ENCODE measurements around the gene PWWP2A.

DNA sequence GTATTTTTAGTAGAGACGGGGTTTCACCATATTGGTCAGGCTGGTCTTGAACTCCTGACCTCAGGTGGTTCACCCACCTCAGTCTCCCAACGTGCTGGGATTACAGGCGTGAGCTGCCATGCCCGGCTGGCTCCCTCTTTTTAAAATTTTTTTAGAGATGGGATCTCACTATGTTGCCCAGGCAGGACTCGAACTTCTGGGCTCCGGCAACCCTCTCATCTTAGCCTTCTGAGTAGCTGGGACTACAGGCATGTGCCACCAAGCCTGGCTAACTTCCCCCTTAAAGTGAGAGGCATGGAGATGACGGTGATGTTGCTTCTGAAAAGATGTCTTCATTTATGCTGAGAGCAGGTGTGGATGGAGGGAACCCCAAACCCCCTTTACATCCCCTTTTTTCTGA, 43.7 kb upstream of the PWWP2A start:
- TF ChIP-seq, protein P1, sequence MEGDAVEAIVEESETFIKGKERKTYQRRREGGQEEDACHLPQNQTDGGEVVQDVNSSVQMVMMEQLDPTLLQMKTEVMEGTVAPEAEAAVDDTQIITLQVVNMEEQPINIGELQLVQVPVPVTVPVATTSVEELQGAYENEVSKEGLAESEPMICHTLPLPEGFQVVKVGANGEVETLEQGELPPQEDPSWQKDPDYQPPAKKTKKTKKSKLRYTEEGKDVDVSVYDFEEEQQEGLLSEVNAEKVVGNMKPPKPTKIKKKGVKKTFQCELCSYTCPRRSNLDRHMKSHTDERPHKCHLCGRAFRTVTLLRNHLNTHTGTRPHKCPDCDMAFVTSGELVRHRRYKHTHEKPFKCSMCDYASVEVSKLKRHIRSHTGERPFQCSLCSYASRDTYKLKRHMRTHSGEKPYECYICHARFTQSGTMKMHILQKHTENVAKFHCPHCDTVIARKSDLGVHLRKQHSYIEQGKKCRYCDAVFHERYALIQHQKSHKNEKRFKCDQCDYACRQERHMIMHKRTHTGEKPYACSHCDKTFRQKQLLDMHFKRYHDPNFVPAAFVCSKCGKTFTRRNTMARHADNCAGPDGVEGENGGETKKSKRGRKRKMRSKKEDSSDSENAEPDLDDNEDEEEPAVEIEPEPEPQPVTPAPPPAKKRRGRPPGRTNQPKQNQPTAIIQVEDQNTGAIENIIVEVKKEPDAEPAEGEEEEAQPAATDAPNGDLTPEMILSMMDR (IDR thresholded peaks at IDR 0.05; ENCODE audit: low read depth, low read length): no peak
- no peak for TF ChIP-seq EZH2phosphoT487 (IDR thresholded peaks at IDR 0.05; ENCODE audit: low read depth)
